HG02973 (cell line): Measurements from ENCODE around the gene EXOSC10.
"Not testable (repeated sequence)": the region's sequence is repeated elsewhere in the genome, so short reads cannot be mapped to it uniquely, and the experiment has no call there.

Experiments
- ATAC-seq: cut with Tn5 transposase; IDR thresholded peaks from one replicate; pipeline ENCODE4 v1.9.1; 2021; ENCODE audit warnings: moderate library complexity; ENCODE audit not compliant: unreplicated experiment

The EXOSC10 gene

GRCh38 chr1:11062965-11063401 lies 36.7 kb downstream of the EXOSC10 start:
- ATAC-seq, result no peak

GRCh38 chr1:11061652-11062365 lies 37.9 kb downstream of the EXOSC10 start:
- no peak for ATAC-seq

GRCh38 chr1:11059968-11060830 lies 39.5 kb downstream of the EXOSC10 start, which contains the start of gene SRM:
SRM (minus strand) TSS chr1:11060018; CDS start chr1:11059943, 75 bp downstream.
- peak; percentile 89 for ATAC-seq

- peak; percentile 20 for ATAC-seq
These were observed 40.3 kb downstream of the EXOSC10 start for GRCh38 chr1:11059155-11059967.

GRCh38 chr1:11058595-11059154 lies 41.0 kb downstream of the EXOSC10 start:
- ATAC-seq, result no peak

- ATAC-seq, result no peak
These were observed 41.6 kb downstream of the EXOSC10 start for GRCh38 chr1:11058026-11058425.

- ATAC-seq, result no peak
These were observed 42.2 kb downstream of the EXOSC10 start for GRCh38 chr1:11057477-11057876.

GRCh38 chr1:11056504-11056903 lies 43.2 kb downstream of the EXOSC10 start:
- no peak for ATAC-seq

- ATAC-seq, result no peak
These were observed 44.0 kb downstream of the EXOSC10 start for GRCh38 chr1:11055676-11056075.

- no peak for ATAC-seq
These were observed 45.0 kb downstream of the EXOSC10 start for GRCh38 chr1:11054666-11055065.

GRCh38 chr1:11054181-11054580 lies 45.5 kb downstream of the EXOSC10 start:
- no peak for ATAC-seq

- no peak for ATAC-seq
These were observed 45.9 kb downstream of the EXOSC10 start for GRCh38 chr1:11053758-11054137.

GRCh38 chr1:11052839-11053757 lies 46.6 kb downstream of the EXOSC10 start:
- ATAC-seq, result no peak

- no peak for ATAC-seq
These were observed 47.7 kb downstream of the EXOSC10 start for GRCh38 chr1:11051781-11052511.

- ATAC-seq, result not testable (repeated sequence)
These were observed 48.5 kb downstream of the EXOSC10 start for GRCh38 chr1:11051121-11051520.

- ATAC-seq, result no peak
These were observed 52.9 kb downstream of the EXOSC10 start, which contains the start of gene MASP2 for GRCh38 chr1:11046625-11047365. MASP2 (minus strand) TSS chr1:11047239; CDS start chr1:11047207, 32 bp downstream.

GRCh38 chr1:11046270-11046566 lies 53.5 kb downstream of the EXOSC10 start:
- ATAC-seq, result no peak

GRCh38 chr1:11045428-11046269 lies 54.0 kb downstream of the EXOSC10 start:
- no peak for ATAC-seq
